ENCODE results near the gene DNAJA2.
"Not testable (repeated sequence)": the region's sequence is repeated elsewhere in the genome, so short reads cannot be mapped to it uniquely, and the experiment has no call there.

The DNAJA2 gene
- 56.7 to 122 (median 92.4) reads per million in 18 experiments for total RNA-seq

- peak; percentile 95 to 97 for DNase-seq
These were observed at the start of gene DNAJA2 for GRCh38 chr16:46973207-46973995. DNAJA2 (minus strand) TSS chr16:46973674; CDS start chr16:46973572, 102 bp downstream.

- DNase-seq = no peak
These were observed 46.1 kb upstream of the DNAJA2 start for GRCh38 chr16:47019568-47019967.

DNA sequence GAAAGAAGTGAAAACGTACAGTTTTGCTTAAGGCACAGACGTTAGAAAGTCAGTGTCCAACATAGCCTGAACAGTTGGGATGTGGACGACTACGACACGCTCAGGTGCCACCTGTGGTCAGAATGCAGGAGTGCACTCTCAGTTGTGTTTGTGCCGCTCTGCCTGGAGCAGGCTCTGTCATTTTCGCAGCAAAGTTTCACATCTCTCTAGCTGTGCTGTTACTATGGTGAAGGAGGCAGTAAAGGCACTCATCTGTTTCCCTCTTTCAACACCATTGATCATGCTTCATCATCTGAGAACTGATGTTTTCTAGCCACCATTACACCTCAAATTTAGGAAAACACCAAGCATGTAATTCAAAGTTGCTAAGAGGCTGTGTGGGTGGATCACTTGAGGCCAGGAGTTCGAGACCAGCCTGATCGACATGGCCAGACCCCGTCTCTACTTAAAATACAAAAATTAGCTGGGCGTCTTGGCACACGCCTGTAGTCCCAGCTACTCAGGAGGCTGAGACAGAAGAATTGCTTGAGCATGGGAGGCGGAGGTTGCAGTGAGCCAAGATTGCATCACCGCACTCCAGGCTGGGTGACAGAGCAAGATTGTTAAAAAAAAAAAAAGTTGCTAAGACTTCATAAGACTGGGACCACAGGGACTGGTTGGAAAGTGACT is 44.9 kb upstream of the DNAJA2 start:
- DNase-seq = peak; percentile 31 to 35

DNA sequence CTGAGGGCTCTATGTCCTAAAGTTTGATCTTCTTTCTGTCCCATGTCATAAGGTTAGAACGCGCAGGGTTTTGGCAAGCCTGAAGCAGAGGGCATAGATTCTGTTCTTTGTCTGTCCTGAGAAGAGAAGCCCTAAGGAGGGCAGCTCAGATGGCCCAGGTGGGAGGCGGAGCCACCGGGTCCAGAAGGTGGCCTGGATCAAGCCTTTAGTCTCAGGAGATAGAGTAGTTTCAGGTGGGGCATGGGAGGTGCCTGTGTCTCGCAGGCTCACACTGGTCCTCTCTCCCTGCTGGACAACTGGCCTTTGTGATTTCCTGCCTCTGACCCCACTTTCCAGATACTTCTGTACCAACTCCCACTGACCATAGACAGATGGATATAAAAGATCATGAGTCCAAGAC is 44.2 kb upstream of the DNAJA2 start:
- no peak for DNase-seq

DNA sequence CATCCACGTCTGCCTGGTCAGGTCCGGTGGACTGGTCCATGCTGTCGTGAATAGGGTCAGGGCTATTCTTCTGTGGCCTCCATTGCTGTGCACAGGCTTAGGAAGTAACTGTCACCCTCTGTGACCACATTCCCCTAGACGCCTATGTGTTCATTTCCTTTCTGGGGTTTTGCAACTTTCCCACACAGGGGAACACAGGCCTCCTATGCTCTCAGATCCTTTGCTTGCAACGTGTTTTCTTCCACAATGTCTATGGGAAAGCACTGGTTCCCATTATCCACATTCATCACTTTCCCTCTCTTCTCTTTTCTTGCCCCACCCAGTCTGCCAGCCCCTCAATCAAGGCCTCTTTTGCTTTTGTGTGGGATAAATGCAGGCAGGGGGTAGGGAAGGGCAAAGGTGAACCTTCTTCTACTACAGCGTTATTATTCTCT is 43.2 kb upstream of the DNAJA2 start:
- peak; percentile 88 to 92 for DNase-seq

DNA sequence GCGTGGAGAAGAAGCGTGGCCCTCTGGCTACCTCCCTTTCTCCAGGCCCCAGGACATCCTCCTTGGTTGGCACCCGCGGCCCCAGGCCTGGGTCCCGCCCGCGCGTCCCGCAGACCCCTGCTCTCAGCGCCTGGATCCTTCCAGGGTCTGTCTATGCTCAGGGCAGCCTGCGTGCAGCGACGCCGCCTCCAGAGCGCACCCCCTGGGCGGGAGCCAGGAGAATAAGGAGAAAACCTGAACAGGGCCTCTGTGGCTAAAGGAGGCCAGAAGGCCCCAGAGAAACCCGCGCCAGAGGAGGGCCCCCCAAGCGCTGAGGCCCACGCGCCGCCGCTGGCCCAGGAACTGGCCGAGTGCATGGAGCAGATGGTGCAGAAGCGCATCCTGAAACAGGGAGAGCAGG is 40.4 kb upstream of the DNAJA2 start:
- DNase-seq = no peak

DNA sequence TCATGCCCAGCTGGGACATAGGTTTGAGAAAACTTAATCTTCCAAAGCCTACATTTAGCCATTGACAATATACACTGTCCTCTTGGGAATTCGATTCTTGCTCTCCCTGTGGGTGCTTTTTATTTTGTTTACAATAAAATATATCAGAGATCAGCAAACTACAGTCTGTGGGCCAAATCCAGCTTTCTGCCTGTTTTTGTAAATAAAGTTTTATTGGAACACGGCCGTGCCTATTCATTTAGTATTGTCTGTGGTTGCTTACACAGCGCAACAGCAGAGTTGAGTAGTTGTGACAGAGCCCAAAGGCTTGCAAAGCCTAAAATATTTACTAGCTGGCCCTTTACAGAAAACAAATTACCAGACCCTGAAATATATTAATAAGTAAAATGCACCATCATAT is 39.7 kb upstream of the DNAJA2 start:
- no peak for DNase-seq

DNA sequence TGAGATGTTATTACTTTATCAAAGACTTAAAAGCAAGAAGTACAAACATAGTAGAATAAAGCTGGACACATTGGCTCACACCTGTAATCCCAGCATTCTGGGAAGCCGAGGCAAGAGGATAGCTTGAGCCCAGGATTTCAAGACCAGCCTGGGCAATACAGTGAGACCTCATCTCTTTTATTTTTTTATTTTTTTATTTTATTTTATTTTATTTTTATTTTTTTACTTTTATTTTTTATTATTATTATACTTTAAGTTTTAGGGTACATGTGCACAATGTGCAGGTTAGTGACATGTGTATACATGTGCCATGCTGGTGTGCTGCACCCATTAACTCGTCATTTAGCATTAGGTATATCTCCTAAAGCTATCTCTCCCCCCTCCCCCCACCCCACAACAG is 37.3 kb upstream of the DNAJA2 start:
- DNase-seq = not testable (repeated sequence)

DNA sequence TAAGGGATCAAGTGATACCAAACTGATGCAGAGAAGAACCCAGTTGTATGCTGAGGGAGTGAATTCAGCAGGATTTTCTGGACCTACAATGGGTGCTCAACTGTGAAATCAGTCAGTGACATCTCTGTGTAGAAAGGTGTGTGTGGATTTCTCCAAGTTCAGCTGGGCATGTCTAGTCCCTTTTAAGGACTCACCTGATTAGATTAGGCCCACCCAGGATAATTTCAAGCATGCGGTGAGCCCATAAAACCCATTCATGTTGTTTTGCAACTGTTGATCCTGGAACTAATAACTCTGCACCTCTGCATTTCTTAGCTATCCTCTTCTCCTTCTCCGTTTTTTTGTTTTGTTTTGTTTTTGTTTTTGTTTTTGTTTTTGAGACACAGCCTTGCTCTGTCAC is 35.1 kb upstream of the DNAJA2 start:
- no peak for DNase-seq

- no peak for DNase-seq
These were observed 34.7 kb upstream of the DNAJA2 start for GRCh38 chr16:47008174-47008573.

DNA sequence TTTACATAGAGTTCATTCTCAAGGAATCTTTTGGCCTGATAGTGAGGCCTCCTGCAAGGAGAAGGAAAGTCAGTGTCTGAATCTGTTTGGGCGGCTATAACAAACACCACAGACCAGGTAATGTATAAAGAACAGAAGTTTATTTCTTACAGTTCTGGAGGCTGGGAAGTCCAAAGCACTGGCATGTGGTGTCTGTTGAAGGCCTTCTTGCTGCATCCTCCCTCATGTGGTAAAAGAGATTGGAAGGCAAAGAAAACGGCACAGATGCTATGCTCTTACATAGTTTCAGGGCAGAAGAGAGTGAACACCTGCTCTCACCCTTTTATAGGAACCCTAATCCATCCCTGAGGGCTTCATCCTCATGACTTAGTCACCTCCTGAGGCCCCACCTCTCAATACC is 31.2 kb upstream of the DNAJA2 start:
- DNase-seq = no peak

- DNase-seq = not testable (repeated sequence)
These were observed 26.6 kb upstream of the DNAJA2 start for GRCh38 chr16:47000066-47000465.

DNA sequence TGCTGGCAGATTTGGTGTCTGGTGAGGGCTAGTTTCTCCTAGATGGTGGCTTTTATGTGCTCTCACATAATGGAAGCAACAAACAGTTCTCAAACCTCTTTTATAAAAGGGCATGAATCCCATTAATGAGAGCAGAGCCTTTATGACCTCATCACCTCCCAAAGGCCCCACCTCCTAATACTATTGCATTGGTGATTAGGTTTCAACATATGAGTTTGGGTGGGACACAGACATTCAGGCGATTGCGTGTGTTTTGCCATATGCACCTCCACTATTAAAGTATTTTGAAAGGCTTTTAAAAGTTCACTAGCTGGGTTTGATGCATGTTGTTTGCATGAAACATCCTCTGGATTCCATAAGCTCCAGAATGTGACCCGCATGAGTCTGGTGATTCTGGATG is 24.4 kb upstream of the DNAJA2 start:
- DNase-seq = no peak

GRCh38 chr16:46996952-46997458 is 23.5 kb upstream of the DNAJA2 start:
- peak; percentile 13 for DNase-seq

DNA sequence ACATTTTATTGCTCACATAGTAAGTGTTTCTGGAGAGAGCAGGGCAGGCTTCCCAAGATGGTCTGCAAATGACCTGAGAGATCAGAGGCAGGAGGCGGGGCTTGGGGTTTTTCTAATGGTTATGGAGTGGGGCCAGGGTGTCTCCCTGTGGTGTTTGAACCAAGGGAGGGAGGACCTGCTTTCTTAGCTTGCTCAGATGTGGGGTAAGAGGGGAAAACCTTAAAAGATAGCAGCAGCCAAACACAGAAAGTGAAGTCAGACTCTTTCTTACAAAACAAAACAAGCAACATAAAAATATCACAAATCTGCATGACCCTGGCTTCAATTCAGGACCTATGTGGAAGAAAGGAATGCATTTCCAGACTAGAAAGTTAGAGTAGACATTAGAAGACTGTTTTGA is 22.9 kb upstream of the DNAJA2 start:
- no peak for DNase-seq

- no peak for DNase-seq
These were observed 18.5 kb upstream of the DNAJA2 start for GRCh38 chr16:46991729-46992704.

GRCh38 chr16:46986896-46987295 is 13.4 kb upstream of the DNAJA2 start:
- DNase-seq = no peak

- no peak for DNase-seq
These were observed 13.0 kb upstream of the DNAJA2 start for GRCh38 chr16:46986438-46986837.

DNA sequence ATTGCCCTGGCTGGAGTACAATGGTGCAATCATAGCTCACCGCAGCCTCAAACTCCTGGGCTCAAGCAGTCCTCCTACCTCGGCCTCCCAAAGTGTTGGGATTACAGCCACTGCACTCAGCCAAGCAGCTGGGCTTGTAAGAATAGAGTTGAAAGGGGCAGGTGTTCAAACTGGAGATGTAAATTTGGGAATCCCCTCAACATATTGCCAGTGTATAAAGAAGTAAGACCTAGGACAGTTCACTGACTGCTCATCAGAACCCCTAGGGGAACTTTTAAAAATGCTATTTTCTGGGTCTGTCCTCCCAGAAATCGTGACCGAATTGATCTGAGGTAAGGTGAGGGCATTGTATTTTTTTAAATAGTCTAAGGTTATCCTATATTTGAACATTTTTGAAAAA is 8.9 kb upstream of the DNAJA2 start:
- no peak for DNase-seq

GRCh38 chr16:46980926-46981325 is 7.5 kb upstream of the DNAJA2 start:
- DNase-seq = no peak

DNA sequence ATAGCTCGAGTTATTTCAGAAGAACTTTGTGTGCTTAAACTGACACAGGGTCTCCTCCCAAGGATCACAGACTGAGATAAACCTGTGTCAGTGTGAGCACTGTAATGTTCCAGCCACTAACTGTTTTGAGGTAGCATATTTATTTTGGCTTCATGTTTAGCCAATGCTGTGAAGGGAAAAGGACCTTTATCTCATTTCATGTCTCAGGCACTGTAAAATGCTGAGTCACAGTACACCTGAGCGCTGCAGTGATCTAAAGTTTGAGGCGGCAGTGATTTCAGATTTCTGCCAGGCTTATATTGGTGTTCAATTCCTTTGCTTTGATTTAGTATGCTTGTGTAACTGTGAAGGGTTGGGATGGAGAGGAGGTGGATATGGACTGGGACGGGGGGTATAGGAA is 3.1 kb upstream of the DNAJA2 start:
- no peak for DNase-seq

DNA sequence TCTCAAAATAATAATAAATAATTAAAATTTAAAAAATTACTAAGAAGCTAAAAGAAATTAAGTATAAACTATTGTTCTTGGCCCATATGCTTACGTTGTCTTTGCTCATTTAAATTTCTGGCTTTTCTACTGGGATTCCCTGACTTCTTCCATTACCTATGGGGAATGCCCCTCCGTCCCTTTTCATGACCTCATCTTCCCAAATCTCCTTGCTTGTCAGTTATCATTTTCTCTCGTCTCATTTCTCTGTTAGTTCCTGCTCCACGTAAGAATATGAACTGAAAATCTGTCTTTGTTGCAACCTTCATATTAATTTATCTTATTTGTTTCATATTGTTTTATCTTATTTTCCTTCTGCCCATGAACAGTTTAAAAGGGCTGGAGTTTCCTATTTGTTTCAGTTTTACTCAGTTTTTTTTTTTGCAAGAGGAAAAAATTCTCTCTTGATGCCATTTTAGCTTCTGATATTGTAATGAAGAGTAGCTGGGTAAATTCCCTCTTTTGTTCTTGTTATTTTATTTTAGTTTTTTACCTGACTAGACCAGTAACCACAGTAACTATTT is 2.5 kb upstream of the DNAJA2 start:
- DNase-seq = no peak

Measured in inflammatory macrophage (primary cell).